Lower leg skin (tissue), 4 donors: ENCODE measurements around the gene DENND4C. TPM values are rescaled to one million over a fixed set of nuclear protein-coding genes. Genes with fewer than 3 reads are reported as not detected.
"Not testable (repeated sequence)": the region's sequence is repeated elsewhere in the genome, so short reads cannot be mapped to it uniquely, and the experiment has no call there.

Experiments
- DNase-seq, 2 donors: peaks; one replicate each; pipeline ENCODE4 v3.0.0-alpha.2; 2019; ENCODE audit warnings: low spot score in 2 of 2
- H3K4me3 ChIP-seq: fragments of 200-600 bp; sonication (generic); 2 replicates; pipeline ENCODE4 v1.5.1; 2017; ENCODE audit warnings: mild to moderate bottlenecking, low read depth; ENCODE audit not compliant: poor library complexity, severe bottlenecking
- CTCF ChIP-seq, 3 donors: fragments of 450-650 bp; IDR thresholded peaks; one replicate each; pipeline ENCODE4 v1.5.1; 2016; ENCODE audit warnings: antibody characterized with exemption in 3 of 3, mild to moderate bottlenecking in 3 of 3, moderate library complexity in 2 of 3
- POLR2A ChIP-seq, 2 donors: fragments of 450-650 bp; IDR thresholded peaks; one replicate each; pipeline ENCODE4 v1.6.1; 2016 to 2017; ENCODE audit warnings: antibody characterized with exemption in 2 of 2, mild to moderate bottlenecking in 1 of 2, moderate library complexity in 1 of 2
- WGBS, 2 donors: methylation state at CpG; one replicate each; pipeline ENCODE4 v1.1.5; 2018; 5-methylcytosine and 5-hydroxymethylcytosine counted together
- intact Hi-C: fragments of 100-400 bp; cut with DNase I; formaldehyde crosslinking; loops from one replicate; pipeline ENCODE4 v1.15.0; 2023; ENCODE audit warnings: low total_unique reads
- total RNA-seq, 4 donors: library from RNA; depleted of rRNA; stranded (reverse); fragments of >200 nt; gene quantifications; one replicate each; pipeline ENCODE4 v1.1.0, GENCODE V29; 2016

The DENND4C gene
- total RNA-seq, 4 donors from 2014 or later = 78.2 to 119 (median 104) TPM

- TF ChIP-seq CTCF (IDR thresholded peaks at IDR 0.05) (no peak), POLR2A (IDR thresholded peaks at IDR 0.05) (no peak)
- intact Hi-C loops = no loop called here
These were observed 44.3 kb upstream of the DENND4C start for GRCh38 chr9:19186232-19186631.

GRCh38 chr9:19188771-19189170 is 41.7 kb upstream of the DENND4C start:
- no peak for TF ChIP-seq POLR2A (IDR thresholded peaks at IDR 0.05)
- TF ChIP-seq CTCF (IDR thresholded peaks at IDR 0.05) = no peak
- 71 to 79% methylated on average over 5 of the region's 5 CpGs for WGBS, 2 donors
- intact Hi-C loops = no loop called here
- DNase-seq = peak in 1 of 2 donors; percentile 32
- no peak overlapping the region for H3K4me3 ChIP-seq

More at GRCh38 chr9:19186232-19186631, 44.3 kb upstream of the DENND4C start:
- 49% methylated on average over 2 of the region's 2 CpGs for WGBS, 2 donors
- DNase-seq = no peak
- no peak overlapping the region for H3K4me3 ChIP-seq

GRCh38 chr9:19192202-19193028 is 38.1 kb upstream of the DENND4C start:
- intact Hi-C loops = no loop called here
- H3K4me3 ChIP-seq = no peak overlapping the region
- DNase-seq = no peak
- 39 to 44% methylated on average over 1 of the region's 1 CpG for WGBS, 2 donors
- TF ChIP-seq POLR2A (IDR thresholded peaks at IDR 0.05) (no peak), CTCF (IDR thresholded peaks at IDR 0.05) (no peak)

GRCh38 chr9:19193029-19193324 is 37.5 kb upstream of the DENND4C start:
- intact Hi-C loops = no loop called here
- H3K4me3 ChIP-seq = no peak overlapping the region
- TF ChIP-seq POLR2A (IDR thresholded peaks at IDR 0.05) = no peak
- TF ChIP-seq CTCF (IDR thresholded peaks at IDR 0.05) = no peak
- peak in 1 of 2 donors; percentile 72 for DNase-seq
- WGBS, 2 donors = 59 to 63% methylated on average over 5 of the region's 5 CpGs

GRCh38 chr9:19193358-19193973 is 37.0 kb upstream of the DENND4C start:
- WGBS, 2 donors = 96 to 98% methylated on average over 2 of the region's 2 CpGs
- intact Hi-C loops = not testable (repeated sequence)
- DNase-seq = peak in 1 of 2 donors; percentile 1

GRCh38 chr9:19198406-19198805 is 32.1 kb upstream of the DENND4C start:
- intact Hi-C loops = loop anchor here (5.0 kb wide), 1 partner anchor 1341 kb away; no protein-coding TSS in a partner anchor
- TF ChIP-seq CTCF (IDR thresholded peaks at IDR 0.05) = no peak
- no peak for TF ChIP-seq POLR2A (IDR thresholded peaks at IDR 0.05)
- DNase-seq = peak in 1 of 2 donors; percentile 6
- WGBS, 2 donors = 97 to 100% methylated on average over 1 of the region's 1 CpG
- H3K4me3 ChIP-seq = no peak overlapping the region

More at GRCh38 chr9:19193358-19193973, 37.0 kb upstream of the DENND4C start:
- not testable (repeated sequence) for H3K4me3 ChIP-seq
